ENCODE results near the gene SDK1. TPM values are rescaled to one million over a fixed set of nuclear protein-coding genes. Genes with fewer than 3 reads are reported as not detected.

The SDK1 gene
- total and polyA plus RNA-seq, 2 donors (not counting 3 experiments of a cell fraction or from before 2014, with no cell fraction given), result 1.6 to 3.9 TPM

DNA sequence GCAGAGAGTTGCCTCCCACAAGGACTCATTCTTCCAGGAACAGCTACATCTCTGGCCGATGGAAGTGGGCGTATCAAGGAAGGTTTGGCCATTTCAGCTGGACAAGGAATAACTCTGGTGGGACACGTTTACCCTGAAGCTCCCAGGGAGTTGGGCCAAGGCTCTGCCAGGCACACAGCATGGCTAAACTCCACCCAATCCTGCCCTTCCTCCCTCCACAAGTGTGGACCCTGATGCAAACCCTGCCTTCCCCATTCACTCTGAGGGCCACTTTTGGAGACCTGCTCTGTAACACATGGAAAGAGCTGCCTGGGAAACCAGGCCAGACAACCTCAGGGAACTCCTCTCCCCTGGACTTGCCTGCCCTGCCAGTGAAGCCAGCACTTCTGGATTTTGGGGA is 973.2 kb downstream of the SDK1 start:
- Histone ChIP-seq H3K9me3 (replicated peaks; ENCODE audit: control insufficient read depth, insufficient read depth, low read length) (no peaks in the 10 kb centered on the region), H3K9ac (replicated peaks; ENCODE audit: extremely low read depth, insufficient read depth, low read length) (no peak overlapping the region), H2AFZ (ENCODE audit: low read depth, low read length) (no peak overlapping the region), H4K20me1 (replicated peaks; ENCODE audit: control insufficient read depth, extremely low read depth, insufficient read depth, low read length) (no peaks in the 10 kb centered on the region), H3K9me1 (replicated peaks; ENCODE audit: control insufficient read depth, extremely low read depth, insufficient read depth, low read length) (no peaks in the 10 kb centered on the region), H3K4me2 (ENCODE audit: insufficient read depth, low read length) (no peak overlapping the region), H3K4me1 (ENCODE audit: control insufficient read depth, extremely low read depth, insufficient read depth, low read length) (no peaks in the 10 kb centered on the region), H3K4me3 (replicated peaks in 1 of 3; ENCODE audit: insufficient read depth in 1 of 3, low read depth in 1 of 3, low read length in 3 of 3) (no peak overlapping the region), H3K27me3 (ENCODE audit: control insufficient read depth in 2 of 2, insufficient read depth in 2 of 2, low read length in 2 of 2) (no peaks in the 10 kb centered on the region), H3K36me3 (ENCODE audit: control insufficient read depth in 2 of 2, extremely low read depth in 1 of 2, insufficient read depth in 2 of 2, low read length in 2 of 2) (no peaks in the 10 kb centered on the region), H3K27ac (ENCODE audit: insufficient read depth, low read depth, low read length) (no peak overlapping the region), H3K79me2 (ENCODE audit: control insufficient read depth, insufficient read depth, low read length) (no peaks in the 10 kb centered on the region)
- intact Hi-C loops (cut with micrococcal nuclease), result no loop called here
- TF ChIP-seq FOS (IDR thresholded peaks at IDR 0.05; ENCODE audit: borderline replicate concordance, insufficient read depth, low read length) (no peak), EZH2 (IDR thresholded peaks at IDR 0.05; ENCODE audit: borderline replicate concordance, low read depth, low read length, severe bottlenecking) (no peak)
- TF ChIP-seq, protein P1, sequence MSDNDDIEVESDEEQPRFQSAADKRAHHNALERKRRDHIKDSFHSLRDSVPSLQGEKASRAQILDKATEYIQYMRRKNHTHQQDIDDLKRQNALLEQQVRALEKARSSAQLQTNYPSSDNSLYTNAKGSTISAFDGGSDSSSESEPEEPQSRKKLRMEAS (IDR thresholded peaks at IDR 0.05; ENCODE audit: insufficient read depth, insufficient read length), result no peak
- ChIA-PET CTCF (no interaction called here), POLR2A (no interaction called here)
- BruUV-seq (replicated peaks), result no TSS peak
- DNase-seq (ENCODE audit: low read depth, low spot score), result no peak
- dilution Hi-C loops (cut with MboI; ENCODE audit: extremely low pct_ligation_motif_present, low sequenced_read_pairs), result no loop called here
- no peak for FAIRE-seq

GRCh38 chr7:4277936-4278335 is 976.9 kb downstream of the SDK1 start:
- CTCF ChIA-PET, result no interaction called here
- Histone ChIP-seq H4K20me1 (replicated peaks; ENCODE audit: control insufficient read depth, extremely low read depth, insufficient read depth, low read length) (no peaks in the 10 kb centered on the region), H3K4me1 (ENCODE audit: control insufficient read depth, extremely low read depth, insufficient read depth, low read length) (no peaks in the 10 kb centered on the region), H3K36me3 (ENCODE audit: control insufficient read depth in 2 of 2, extremely low read depth in 1 of 2, insufficient read depth in 2 of 2, low read length in 2 of 2) (no peaks in the 10 kb centered on the region), H2AFZ (ENCODE audit: low read depth, low read length) (no peak overlapping the region), H3K9me3 (replicated peaks; ENCODE audit: control insufficient read depth, insufficient read depth, low read length) (peaks cover 2% of the 10 kb centered on the region), H3K27me3 (ENCODE audit: control insufficient read depth in 2 of 2, insufficient read depth in 2 of 2, low read length in 2 of 2) (no peaks in the 10 kb centered on the region), H3K79me2 (ENCODE audit: control insufficient read depth, insufficient read depth, low read length) (no peaks in the 10 kb centered on the region), H3K9me1 (replicated peaks; ENCODE audit: control insufficient read depth, extremely low read depth, insufficient read depth, low read length) (no peaks in the 10 kb centered on the region), H3K9ac (replicated peaks; ENCODE audit: extremely low read depth, insufficient read depth, low read length) (no peak overlapping the region), H3K4me2 (ENCODE audit: insufficient read depth, low read length) (no peak overlapping the region), H3K4me3 (replicated peaks in 1 of 3; ENCODE audit: insufficient read depth in 1 of 3, low read depth in 1 of 3, low read length in 3 of 3) (no peak overlapping the region), H3K27ac (ENCODE audit: insufficient read depth, low read depth, low read length) (no peak overlapping the region)
- no peak for FAIRE-seq
- BruUV-seq (replicated peaks), result no TSS peak
- POLR2A ChIA-PET, result no interaction called here
- intact Hi-C loops (cut with micrococcal nuclease), result no loop called here
- TF ChIP-seq POLR2AphosphoS5 (IDR thresholded peaks at IDR 0.05; ENCODE audit: insufficient read depth, low read depth, low read length) (no peak), MYC (IDR thresholded peaks at IDR 0.05; ENCODE audit: low read depth, low read length) (no peak), POLR2A (IDR thresholded peaks at IDR 0.05; ENCODE audit: low read depth, low read length) (no peak)
- TF ChIP-seq, protein P2, sequence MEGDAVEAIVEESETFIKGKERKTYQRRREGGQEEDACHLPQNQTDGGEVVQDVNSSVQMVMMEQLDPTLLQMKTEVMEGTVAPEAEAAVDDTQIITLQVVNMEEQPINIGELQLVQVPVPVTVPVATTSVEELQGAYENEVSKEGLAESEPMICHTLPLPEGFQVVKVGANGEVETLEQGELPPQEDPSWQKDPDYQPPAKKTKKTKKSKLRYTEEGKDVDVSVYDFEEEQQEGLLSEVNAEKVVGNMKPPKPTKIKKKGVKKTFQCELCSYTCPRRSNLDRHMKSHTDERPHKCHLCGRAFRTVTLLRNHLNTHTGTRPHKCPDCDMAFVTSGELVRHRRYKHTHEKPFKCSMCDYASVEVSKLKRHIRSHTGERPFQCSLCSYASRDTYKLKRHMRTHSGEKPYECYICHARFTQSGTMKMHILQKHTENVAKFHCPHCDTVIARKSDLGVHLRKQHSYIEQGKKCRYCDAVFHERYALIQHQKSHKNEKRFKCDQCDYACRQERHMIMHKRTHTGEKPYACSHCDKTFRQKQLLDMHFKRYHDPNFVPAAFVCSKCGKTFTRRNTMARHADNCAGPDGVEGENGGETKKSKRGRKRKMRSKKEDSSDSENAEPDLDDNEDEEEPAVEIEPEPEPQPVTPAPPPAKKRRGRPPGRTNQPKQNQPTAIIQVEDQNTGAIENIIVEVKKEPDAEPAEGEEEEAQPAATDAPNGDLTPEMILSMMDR (IDR thresholded peaks at IDR 0.05; ENCODE audit: extremely low read depth in 1 of 2, insufficient read depth in 1 of 2, low read depth in 1 of 2, low read length in 2 of 2), result no peak
- dilution Hi-C loops (cut with MboI; ENCODE audit: extremely low pct_ligation_motif_present, low sequenced_read_pairs), result no loop called here
- DNase-seq (ENCODE audit: low read depth, low spot score), result no peak

All from endothelial cell of umbilical vein (primary cell).